Raji (cell line): ENCODE data around the gene ACOX1.

ENCODE experiments used
- POLR2A ChIP-seq: IDR thresholded peaks from 2 replicates; pipeline ENCODE4 v1.6.1; 2011; ENCODE audit warnings: low read depth, low read length, control low read depth; ENCODE audit not compliant: insufficient read depth

ACOX1 gene

GRCh38 chr17:75931062-75931461 is 47.9 kb downstream of the ACOX1 start:
- TF ChIP-seq POLR2A: no peak

GRCh38 chr17:75927286-75927922 is 51.6 kb downstream of the ACOX1 start:
- TF ChIP-seq POLR2A: no peak

- TF ChIP-seq POLR2A: no peak
These were observed 52.5 kb downstream of the ACOX1 start for GRCh38 chr17:75926456-75926855.

- TF ChIP-seq POLR2A: no peak
These were observed 53.1 kb downstream of the ACOX1 start for GRCh38 chr17:75925912-75926311.

GRCh38 chr17:75925103-75925502 is 53.9 kb downstream of the ACOX1 start:
- no peak for TF ChIP-seq POLR2A

GRCh38 chr17:75922963-75923874 is 55.7 kb downstream of the ACOX1 start:
- TF ChIP-seq POLR2A: no peak

GRCh38 chr17:75922173-75922961 is 56.6 kb downstream of the ACOX1 start:
- TF ChIP-seq POLR2A: no peak

GRCh38 chr17:75921596-75921995 is 57.4 kb downstream of the ACOX1 start:
- no peak for TF ChIP-seq POLR2A

GRCh38 chr17:75920045-75920560 is 58.9 kb downstream of the ACOX1 start:
- TF ChIP-seq POLR2A: no peak

- no peak for TF ChIP-seq POLR2A
These were observed 59.4 kb downstream of the ACOX1 start for GRCh38 chr17:75919611-75920010.

- no peak for TF ChIP-seq POLR2A
These were observed 61.0 kb downstream of the ACOX1 start for GRCh38 chr17:75917917-75918445.

- TF ChIP-seq POLR2A: no peak
These were observed 61.6 kb downstream of the ACOX1 start for GRCh38 chr17:75917141-75917916.

GRCh38 chr17:75915268-75915667 is 63.7 kb downstream of the ACOX1 start:
- TF ChIP-seq POLR2A: no peak

GRCh38 chr17:75914643-75915267 is 64.2 kb downstream of the ACOX1 start:
- TF ChIP-seq POLR2A: no peak
